ENCODE results near the gene INHBC.
"Not testable (repeated sequence)": the region's sequence is repeated elsewhere in the genome, so short reads cannot be mapped to it uniquely, and the experiment has no call there.

The INHBC gene

DNA sequence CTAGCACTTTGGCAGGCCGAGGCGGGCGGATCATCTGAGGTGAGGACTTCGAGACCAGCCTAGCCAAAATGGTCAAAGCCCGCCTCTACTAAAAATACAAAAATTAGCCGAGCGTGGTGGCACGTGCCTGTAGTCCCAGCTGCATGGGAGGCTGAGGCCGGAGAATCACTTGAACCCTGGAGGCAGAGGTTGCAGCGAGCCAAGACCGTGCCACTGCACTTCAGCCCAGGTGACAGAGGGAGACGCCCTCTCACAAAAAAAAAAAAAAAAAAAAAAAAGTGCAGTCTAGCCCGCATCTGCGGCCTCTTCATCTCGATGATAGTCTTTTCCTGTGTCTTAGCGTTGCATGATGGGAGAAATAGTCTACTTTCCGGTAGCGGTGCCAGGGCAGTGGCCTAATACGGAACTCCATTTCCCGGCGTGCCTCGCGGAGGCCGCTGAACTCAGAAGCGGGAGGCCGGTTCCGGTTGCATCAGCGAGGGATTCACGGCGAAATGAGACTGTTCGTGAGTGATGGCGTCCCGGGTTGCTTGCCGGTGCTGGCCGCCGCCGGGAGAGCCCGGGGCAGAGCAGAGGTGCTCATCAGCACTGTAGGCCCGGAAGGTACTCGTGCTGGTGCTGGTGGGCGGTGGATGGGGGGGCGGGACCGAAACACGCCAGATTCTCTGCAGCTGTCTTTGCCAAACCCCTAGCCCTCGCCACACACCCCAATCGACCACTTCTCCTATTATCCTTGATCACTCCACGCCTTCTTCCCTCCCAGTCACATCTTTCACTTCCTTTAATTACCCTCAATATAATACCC lies 53.2 kb downstream of the INHBC start, which contains the start of gene MARS1:
TSS of gene MARS1 (plus strand) at position 472 of the 805 bp plus-strand sequence. CDS start at position 495, 23 bp downstream.
- peak; percentile 95 for DNase-seq

DNA sequence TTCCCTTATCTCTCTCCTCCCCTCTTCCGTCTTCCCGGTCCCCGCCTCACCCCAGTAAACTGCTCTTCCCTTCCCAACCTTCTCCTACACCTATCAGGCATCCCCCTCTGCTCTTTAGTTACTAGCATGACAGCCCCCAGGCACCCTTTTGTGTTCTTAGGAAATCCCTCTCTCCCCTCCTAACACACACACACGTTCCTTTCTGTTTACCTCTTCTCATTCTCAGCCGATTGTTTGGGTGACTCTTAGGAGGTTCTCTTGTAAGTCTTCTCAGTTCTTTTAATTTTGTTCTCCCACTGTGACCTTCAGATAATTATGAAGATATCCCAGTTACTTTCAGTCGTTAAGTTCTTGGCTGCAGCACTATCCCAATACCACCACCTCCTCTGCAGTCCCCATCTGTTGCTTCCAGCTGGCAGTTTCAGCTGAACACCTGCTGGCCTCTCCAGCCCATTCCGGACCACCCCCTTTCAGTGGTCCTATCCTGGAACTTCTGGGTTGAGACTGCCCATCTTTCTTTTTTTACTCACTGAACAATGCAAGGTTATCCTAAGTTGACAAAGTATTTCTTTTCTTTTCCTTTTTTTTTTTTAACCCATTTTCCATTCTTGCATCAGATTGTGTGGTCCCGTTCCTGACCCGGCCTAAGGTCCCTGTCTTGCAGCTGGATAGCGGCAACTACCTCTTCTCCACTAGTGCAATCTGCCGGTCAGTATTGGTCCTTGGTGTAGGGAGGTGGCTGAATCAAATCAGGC lies 54.0 kb downstream of the INHBC start:
- DNase-seq = no peak

DNA sequence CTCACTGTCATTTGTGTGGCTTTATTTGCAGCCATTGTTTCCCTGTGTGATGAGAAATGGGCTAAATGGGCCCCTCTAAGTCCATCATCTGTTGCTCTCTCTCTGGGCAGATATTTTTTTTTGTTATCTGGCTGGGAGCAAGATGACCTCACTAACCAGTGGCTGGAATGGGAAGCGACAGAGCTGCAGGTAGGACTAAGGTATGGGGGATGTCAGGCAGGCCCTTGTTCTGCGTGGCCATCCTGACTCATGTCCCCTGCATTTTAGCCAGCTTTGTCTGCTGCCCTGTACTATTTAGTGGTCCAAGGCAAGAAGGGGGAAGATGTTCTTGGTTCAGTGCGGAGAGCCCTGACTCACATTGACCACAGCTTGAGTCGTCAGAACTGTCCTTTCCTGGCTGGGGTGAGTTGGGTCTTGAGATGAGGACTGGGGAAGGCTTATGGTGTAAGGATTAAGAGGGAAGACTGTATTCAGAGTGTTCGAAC lies 54.6 kb downstream of the INHBC start:
- DNase-seq = no peak

DNA sequence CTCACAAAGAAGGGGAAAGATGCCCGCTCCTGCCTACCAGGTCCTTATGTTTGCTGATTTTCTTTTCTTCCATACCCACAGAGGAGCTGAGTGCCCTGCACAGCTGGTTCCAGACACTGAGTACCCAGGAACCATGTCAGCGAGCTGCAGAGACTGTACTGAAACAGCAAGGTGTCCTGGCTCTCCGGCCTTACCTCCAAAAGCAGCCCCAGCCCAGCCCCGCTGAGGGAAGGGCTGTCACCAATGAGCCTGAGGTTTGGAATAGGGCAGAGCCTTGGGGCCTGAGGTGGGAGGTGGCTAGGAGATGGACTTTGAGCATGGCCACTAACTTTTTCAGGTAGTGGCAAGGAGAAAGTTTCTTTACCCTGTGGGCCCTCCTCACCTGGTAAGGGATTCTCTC lies 55.5 kb downstream of the INHBC start:
- DNase-seq = no peak

DNA sequence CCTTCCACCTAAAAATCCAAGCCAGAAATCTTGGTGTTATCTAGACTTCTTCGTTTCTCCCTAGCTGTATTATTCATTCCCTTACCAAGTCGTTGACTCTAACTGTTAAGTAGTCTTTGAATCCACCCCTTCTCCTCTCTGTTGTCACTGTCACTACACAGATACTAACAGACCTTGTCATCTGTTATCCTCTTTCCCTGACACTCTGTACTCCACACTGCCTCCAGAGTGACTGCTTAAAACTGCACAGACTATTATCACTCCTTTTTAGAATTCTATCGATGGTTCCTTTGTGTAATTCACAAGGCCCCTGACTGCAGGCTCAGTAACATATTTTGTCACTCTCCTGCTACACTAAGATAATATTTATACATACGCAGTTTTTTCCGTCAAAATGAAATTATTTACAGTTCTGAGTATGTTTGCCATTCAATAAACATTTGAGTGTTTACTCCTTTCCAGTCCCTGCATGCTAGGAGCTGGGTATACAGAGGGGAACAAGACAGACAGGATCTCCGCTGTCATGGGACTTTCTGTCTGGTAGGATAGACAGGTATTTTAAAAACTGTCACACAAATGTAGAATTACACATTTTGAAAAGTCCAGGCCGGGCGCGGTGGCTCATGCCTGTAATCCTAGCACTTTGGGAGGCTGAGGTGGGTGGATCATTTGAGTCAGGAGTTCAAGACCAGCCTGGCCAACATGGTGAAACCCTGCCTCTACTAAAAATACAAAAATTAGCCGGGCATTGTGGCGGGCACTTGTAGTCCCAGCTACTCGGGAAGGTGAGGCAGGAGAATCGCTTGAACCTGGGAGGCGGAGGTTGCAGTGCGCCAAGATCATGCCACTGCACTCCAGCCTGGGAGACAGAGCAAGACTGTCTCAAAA lies 57.1 kb downstream of the INHBC start:
- DNase-seq = no peak

DNA sequence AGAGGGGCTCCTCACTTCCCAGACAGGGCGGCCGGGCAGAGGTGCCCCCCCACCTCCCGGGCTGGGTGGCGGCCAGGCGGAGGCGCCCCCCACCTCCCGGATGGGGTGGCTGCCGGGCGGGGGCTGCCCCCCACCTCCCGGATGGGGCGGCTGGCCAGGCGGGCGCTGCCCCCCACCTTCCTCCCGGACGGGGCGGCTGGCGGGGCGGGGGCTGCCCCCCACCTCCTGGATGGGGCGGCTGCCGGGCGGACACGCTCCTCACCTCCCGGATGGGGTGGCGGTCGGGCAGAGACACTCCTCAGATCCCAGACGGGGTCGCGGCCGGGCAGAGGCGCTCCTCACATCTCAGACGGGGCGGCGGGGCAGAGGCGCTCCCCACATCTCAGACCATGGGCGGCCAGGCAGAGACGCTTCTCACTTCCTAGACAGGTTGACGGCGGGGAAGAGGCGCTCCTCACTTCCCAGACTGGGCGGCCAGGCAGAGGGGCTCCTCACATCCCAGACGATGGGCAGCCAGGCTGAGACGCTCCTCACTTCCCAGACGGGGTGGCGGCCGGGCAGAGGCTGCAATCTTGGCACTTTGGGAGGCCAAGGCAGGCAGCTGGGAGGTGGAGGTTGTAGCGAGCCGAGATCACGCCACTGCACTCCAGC lies 60.6 kb downstream of the INHBC start:
- DNase-seq = not testable (repeated sequence)

DNA sequence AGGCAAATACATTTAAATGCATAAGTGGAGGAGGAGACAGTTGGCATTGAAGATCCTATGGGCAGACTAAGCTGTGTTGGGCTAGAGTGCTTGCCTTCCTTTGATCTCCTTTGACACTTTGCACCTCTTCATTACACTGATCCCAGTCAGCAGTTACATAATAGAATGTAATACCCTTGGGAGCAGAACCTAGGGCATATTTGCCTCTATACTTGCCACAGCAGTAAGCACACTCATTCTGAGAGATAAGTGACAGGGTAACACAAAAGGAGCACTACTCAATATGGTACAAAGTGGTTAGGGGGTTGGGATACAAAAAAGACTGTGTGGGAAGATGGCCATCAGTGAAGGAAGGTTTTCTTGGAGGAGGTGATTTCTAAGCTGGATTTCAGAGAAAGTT lies 62.2 kb downstream of the INHBC start:
- no peak for DNase-seq

DNA sequence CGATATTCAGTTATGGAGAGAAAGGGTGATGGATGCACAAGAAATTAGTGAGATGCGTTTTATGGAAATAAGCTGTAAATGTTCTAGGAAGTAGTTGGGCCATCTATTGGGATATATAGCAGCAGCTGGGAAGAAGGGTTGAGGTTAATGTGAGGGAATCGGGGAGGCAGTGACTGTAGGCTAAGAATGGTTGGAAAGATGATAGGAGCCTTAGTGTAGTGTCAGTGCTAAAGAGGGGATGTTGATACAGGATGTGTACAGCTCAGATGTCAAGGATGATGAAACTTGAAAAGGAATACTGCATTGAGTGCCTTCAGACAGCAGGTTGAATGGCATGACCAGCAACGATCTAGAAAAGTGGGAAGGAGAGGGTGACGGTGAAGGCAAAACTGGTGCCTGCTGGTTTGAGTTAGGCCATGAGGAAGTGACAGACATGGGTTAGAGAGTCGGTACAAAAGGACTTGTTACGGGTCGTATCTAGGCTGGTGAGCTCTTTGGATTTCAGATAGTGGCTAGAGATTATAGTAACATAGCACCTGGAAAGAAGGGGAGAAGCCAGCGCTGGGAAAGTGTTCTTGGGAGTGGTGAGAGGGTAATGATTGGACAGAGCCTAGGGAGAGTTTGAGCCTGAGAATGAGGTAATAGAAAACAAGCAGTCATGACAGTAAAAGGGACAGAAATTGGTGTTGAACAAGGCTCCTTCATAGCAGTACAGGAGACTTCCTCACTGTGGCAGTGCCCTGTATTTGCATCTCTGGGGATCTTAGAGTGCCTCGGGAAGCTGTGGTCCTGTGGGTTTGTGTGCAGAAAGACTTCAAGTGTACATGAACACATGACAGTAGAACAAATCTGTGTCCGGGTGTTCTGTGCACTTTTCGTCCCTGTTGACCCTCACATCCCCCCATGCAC lies 62.9 kb downstream of the INHBC start:
- DNase-seq = no peak

DNA sequence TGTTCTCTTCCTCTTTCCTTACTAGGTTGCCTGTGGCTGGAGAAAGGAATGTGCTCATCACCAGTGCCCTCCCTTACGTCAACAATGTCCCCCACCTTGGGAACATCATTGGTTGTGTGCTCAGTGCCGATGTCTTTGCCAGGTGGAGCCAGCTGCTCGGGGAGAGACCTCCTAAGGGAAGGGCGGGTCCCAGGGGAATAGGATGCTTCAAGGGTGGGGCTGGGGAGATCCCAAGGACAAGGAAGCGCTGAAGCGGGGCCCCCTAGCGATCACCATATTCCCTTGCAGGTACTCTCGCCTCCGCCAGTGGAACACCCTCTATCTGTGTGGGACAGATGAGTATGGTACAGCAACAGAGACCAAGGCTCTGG lies 63.5 kb downstream of the INHBC start:
- no peak for DNase-seq

DNA sequence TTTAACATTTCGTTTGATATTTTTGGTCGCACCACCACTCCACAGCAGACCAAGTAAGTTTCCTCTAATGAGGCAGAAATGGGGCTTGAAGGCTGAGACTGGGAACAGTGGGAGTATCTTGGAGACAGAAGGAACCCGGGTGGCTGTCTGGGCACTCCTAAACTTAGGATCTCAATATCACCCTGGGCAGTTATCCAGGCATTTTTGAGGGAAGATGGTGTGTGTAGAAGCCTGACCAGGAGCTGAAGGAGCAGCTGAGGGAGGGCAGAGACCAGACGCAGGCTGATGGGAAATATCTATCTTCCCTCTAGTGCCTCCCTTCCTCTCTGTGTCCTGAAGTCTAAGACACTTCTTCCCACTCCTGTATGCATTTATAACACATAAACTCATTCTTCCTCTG lies 64.0 kb downstream of the INHBC start:
- no peak for DNase-seq

DNA sequence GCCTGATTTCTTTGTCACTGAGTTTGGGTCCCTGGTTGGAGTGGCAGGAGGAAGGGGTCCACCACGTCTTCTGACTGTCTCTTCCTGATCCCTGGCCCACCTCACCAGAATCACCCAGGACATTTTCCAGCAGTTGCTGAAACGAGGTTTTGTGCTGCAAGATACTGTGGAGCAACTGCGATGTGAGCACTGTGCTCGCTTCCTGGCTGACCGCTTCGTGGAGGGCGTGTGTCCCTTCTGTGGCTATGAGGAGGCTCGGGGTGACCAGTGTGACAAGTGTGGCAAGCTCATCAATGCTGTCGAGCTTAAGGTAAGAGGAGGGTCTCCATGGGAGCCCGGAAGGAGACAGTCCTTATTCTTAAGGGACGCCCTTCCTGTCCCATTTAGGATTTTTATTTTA lies 65.6 kb downstream of the INHBC start:
- DNase-seq = no peak
